ENCODE measurements around the gene CROCC2. TPM values are rescaled to one million over a fixed set of nuclear protein-coding genes. Genes with fewer than 3 reads are reported as not detected.

CROCC2 gene
- polyA plus RNA-seq, 2 of the 4 experiments (the other 2 are of a cell fraction): not detected

DNA sequence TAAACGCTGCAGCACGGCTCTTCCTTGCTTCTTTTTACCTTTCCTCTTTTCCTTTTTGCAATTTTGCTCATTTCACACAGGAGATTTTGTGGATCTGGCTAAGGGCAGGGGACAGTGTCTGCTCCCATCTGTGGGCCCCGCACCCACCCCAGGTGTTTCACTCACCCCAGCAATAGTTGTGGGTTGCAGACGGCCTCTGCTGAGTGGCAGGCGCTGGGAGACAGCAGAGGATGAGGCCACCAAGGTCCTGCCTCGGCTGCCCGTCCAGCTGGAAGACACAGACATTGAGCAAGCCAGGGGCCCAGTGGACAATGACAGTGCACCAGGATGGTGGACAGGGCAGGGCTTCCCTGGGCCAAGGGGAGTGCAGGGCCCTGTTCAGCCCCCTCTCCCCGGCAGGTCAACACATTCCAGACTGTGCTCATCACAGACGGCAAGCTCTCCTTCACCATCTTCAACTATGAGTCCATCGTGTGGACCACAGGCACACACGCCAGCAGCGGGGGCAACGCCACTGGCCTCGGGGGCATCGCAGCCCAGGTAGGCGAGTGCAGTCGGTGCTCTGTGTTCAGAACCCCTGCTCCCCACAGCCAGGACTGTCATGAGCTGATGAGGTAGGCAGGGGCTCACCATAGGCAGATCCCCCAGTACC, 127.3 kb downstream of the CROCC2 start:
- ChIA-PET POLR2A (no interaction called here), CTCF (no interaction called here)
- ATAC-seq (peak in 1 of 2 experiments; percentile 20; a peak in 1 of 6 replicates), FAIRE-seq (no peak), DNase-seq (ENCODE audit: low read depth in 1 of 2, low spot score in 1 of 2) (no peak)
- H3K4me1 ChIP-seq: no peaks in the 10 kb centered on the region
- no peak for TF ChIP-seq EP300 (IDR thresholded peaks at IDR 0.05)
- TF ChIP-seq RFX5 (IDR thresholded peaks at IDR 0.05): no peak
- TF ChIP-seq FOSB (CRISPR knock-in tag; IDR thresholded peaks at IDR 0.05): no peak
- TF ChIP-seq RARB (CRISPR knock-in tag; IDR thresholded peaks at IDR 0.05): no peak
- TF ChIP-seq POLR2A (IDR thresholded peaks at IDR 0.05; ENCODE audit: low read length): no peak
- no peak for TF ChIP-seq CHD4 (IDR thresholded peaks at IDR 0.05; ENCODE audit: borderline replicate concordance)
- no peak for TF ChIP-seq ZSCAN20 (CRISPR knock-in tag; IDR thresholded peaks at IDR 0.05)
- no peak for TF ChIP-seq TFCP2L1 (CRISPR knock-in tag; IDR thresholded peaks at IDR 0.05)
- no peak for TF ChIP-seq MYC (IDR thresholded peaks at IDR 0.05; ENCODE audit: borderline replicate concordance, low read length)
- H3K9me3 ChIP-seq: no peaks in the 10 kb centered on the region; the same call in 2 of the 3 replicates
- H3K4me2 ChIP-seq: no peak overlapping the region
- WGBS (ENCODE audit: missing lambda C conversion rate): 76% methylated on average over 11 of the region's 17 CpGs
- no peak overlapping the region for H3K27ac ChIP-seq
- no peak overlapping the region for H3K4me3 ChIP-seq

- WGBS (ENCODE audit: missing lambda C conversion rate): 80% methylated on average over 7 of the region's 7 CpGs
- Histone ChIP-seq H3K9me3 (no peaks in the 10 kb centered on the region; the same call in 2 of the 3 replicates), H3K27ac (no peak overlapping the region), H3K4me1 (no peaks in the 10 kb centered on the region), H3K4me2 (no peak overlapping the region), H3K4me3 (no peak overlapping the region)
- DNase-seq (ENCODE audit: low read depth in 1 of 2, low spot score in 1 of 2) (no peak), FAIRE-seq (no peak), ATAC-seq (no peak)
- CTCF ChIA-PET: no interaction called here
- TF ChIP-seq, protein P1, sequence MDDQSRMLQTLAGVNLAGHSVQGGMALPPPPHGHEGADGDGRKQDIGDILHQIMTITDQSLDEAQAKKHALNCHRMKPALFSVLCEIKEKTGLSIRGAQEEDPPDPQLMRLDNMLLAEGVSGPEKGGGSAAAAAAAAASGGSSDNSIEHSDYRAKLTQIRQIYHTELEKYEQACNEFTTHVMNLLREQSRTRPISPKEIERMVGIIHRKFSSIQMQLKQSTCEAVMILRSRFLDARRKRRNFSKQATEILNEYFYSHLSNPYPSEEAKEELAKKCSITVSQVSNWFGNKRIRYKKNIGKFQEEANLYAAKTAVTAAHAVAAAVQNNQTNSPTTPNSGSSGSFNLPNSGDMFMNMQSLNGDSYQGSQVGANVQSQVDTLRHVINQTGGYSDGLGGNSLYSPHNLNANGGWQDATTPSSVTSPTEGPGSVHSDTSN (IDR thresholded peaks at IDR 0.05): no peak
- POLR2A ChIA-PET: no interaction called here
Observed at GRCh38 chr2:241033994-241034393, 127.9 kb downstream of the CROCC2 start.

- Histone ChIP-seq H3K4me3 (no peak overlapping the region), H3K4me1 (no peaks in the 10 kb centered on the region), H3K4me2 (no peak overlapping the region), H3K27ac (no peak overlapping the region), H3K9me3 (no peaks in the 10 kb centered on the region)
- CTCF ChIA-PET: no interaction called here
- DNase-seq (ENCODE audit: low read depth in 1 of 2, low spot score in 1 of 2): no peak
- ATAC-seq: no peak
- WGBS (ENCODE audit: missing lambda C conversion rate): 90% methylated on average over 5 of the region's 22 CpGs
- POLR2A ChIA-PET: no interaction called here
- TF ChIP-seq EP300 (IDR thresholded peaks at IDR 0.05) (no peak), CTCF (IDR thresholded peaks at IDR 0.05) (no peak)
- no peak for FAIRE-seq
Observed at GRCh38 chr2:241034490-241035141, 128.5 kb downstream of the CROCC2 start.

- FAIRE-seq (no peak), ATAC-seq (no peak), DNase-seq (ENCODE audit: low read depth in 1 of 2, low spot score in 1 of 2) (no peak)
- Histone ChIP-seq H3K4me1 (no peaks in the 10 kb centered on the region), H3K4me2 (no peak overlapping the region), H3K27ac (no peak overlapping the region), H3K9me3 (no peaks in the 10 kb centered on the region), H3K4me3 (no peak overlapping the region)
- WGBS (ENCODE audit: missing lambda C conversion rate): 80% methylated on average over 24 of the region's 31 CpGs
- ChIA-PET POLR2A (no interaction called here), CTCF (no interaction called here)
- no peak for TF ChIP-seq NFE2L2 (conservative IDR thresholded peaks at IDR 0.05; ENCODE audit: low read length)
- TF ChIP-seq USF2 (IDR thresholded peaks at IDR 0.05): no peak
- no peak for TF ChIP-seq ZFP36 (IDR thresholded peaks at IDR 0.05; ENCODE audit: borderline replicate concordance, partially characterized antibody)
- TF ChIP-seq, protein P2, sequence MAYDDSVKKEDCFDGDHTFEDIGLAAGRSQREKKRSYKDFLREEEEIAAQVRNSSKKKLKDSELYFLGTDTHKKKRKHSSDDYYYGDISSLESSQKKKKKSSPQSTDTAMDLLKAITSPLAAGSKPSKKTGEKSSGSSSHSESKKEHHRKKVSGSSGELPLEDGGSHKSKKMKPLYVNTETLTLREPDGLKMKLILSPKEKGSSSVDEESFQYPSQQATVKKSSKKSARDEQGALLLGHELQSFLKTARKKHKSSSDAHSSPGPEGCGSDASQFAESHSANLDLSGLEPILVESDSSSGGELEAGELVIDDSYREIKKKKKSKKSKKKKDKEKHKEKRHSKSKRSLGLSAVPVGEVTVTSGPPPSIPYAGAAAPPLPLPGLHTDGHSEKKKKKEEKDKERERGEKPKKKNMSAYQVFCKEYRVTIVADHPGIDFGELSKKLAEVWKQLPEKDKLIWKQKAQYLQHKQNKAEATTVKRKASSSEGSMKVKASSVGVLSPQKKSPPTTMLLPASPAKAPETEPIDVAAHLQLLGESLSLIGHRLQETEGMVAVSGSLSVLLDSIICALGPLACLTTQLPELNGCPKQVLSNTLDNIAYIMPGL (CRISPR knock-in tag; IDR thresholded peaks at IDR 0.05; ENCODE audit: borderline replicate concordance): no peak
- TF ChIP-seq EP300 (IDR thresholded peaks at IDR 0.05): no peak
- no peak for TF ChIP-seq GATA3 (IDR thresholded peaks at IDR 0.05; ENCODE audit: borderline replicate concordance)
- no peak for TF ChIP-seq NPAS2 (CRISPR knock-in tag; IDR thresholded peaks at IDR 0.05; ENCODE audit: borderline replicate concordance)
- no peak for TF ChIP-seq FOSB (CRISPR knock-in tag; IDR thresholded peaks at IDR 0.05)
- no peak for TF ChIP-seq FOXS1 (CRISPR knock-in tag; IDR thresholded peaks at IDR 0.05)
- TF ChIP-seq RCOR1 (IDR thresholded peaks at IDR 0.05; ENCODE audit: low read depth, low read length): no peak
- no peak for TF ChIP-seq E2F6 (IDR thresholded peaks at IDR 0.05; ENCODE audit: borderline replicate concordance, low read depth)
- no peak for TF ChIP-seq HES2 (IDR thresholded peaks at IDR 0.05)
- no peak for TF ChIP-seq ZSCAN20 (CRISPR knock-in tag; IDR thresholded peaks at IDR 0.05)
- no peak for TF ChIP-seq KDM1A (IDR thresholded peaks at IDR 0.05; ENCODE audit: low read depth)
Observed at GRCh38 chr2:241035142-241035817, 129.1 kb downstream of the CROCC2 start.
